ENCODE results near the gene NELL1.

DNA sequence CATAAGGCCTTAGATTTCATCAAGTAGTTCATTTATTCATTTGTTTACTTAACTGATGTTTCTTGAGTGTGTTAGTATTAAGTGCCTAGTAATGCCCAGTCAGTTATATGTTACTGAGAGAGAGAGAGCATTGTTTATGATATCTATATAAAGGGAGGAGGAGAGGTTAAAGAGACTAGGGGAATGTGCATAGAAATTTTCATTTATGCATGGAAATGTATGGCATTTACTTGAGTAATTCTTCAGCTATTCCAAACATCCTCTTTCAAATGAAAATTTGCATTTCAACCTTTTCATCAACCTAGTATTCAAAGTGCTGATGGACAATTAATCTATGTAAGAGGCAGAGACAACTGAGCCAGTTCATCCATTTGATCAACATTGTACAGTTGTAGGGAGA, 199.7 kb downstream of the NELL1 start:
- TF ChIP-seq, protein P1, sequence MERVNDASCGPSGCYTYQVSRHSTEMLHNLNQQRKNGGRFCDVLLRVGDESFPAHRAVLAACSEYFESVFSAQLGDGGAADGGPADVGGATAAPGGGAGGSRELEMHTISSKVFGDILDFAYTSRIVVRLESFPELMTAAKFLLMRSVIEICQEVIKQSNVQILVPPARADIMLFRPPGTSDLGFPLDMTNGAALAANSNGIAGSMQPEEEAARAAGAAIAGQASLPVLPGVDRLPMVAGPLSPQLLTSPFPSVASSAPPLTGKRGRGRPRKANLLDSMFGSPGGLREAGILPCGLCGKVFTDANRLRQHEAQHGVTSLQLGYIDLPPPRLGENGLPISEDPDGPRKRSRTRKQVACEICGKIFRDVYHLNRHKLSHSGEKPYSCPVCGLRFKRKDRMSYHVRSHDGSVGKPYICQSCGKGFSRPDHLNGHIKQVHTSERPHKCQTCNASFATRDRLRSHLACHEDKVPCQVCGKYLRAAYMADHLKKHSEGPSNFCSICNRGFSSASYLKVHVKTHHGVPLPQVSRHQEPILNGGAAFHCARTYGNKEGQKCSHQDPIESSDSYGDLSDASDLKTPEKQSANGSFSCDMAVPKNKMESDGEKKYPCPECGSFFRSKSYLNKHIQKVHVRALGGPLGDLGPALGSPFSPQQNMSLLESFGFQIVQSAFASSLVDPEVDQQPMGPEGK (CRISPR knock-in tag; IDR thresholded peaks at IDR 0.05; ENCODE audit: borderline replicate concordance), result no peak
- TF ChIP-seq RARB (CRISPR knock-in tag; IDR thresholded peaks at IDR 0.05), result no peak
- TF ChIP-seq, protein P2, sequence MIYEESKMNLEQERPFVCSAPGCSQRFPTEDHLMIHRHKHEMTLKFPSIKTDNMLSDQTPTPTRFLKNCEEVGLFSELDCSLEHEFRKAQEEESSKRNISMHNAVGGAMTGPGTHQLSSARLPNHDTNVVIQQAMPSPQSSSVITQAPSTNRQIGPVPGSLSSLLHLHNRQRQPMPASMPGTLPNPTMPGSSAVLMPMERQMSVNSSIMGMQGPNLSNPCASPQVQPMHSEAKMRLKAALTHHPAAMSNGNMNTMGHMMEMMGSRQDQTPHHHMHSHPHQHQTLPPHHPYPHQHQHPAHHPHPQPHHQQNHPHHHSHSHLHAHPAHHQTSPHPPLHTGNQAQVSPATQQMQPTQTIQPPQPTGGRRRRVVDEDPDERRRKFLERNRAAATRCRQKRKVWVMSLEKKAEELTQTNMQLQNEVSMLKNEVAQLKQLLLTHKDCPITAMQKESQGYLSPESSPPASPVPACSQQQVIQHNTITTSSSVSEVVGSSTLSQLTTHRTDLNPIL (CRISPR knock-in tag; IDR thresholded peaks at IDR 0.05; ENCODE audit: low read depth), result no peak
- TF ChIP-seq, protein P3, sequence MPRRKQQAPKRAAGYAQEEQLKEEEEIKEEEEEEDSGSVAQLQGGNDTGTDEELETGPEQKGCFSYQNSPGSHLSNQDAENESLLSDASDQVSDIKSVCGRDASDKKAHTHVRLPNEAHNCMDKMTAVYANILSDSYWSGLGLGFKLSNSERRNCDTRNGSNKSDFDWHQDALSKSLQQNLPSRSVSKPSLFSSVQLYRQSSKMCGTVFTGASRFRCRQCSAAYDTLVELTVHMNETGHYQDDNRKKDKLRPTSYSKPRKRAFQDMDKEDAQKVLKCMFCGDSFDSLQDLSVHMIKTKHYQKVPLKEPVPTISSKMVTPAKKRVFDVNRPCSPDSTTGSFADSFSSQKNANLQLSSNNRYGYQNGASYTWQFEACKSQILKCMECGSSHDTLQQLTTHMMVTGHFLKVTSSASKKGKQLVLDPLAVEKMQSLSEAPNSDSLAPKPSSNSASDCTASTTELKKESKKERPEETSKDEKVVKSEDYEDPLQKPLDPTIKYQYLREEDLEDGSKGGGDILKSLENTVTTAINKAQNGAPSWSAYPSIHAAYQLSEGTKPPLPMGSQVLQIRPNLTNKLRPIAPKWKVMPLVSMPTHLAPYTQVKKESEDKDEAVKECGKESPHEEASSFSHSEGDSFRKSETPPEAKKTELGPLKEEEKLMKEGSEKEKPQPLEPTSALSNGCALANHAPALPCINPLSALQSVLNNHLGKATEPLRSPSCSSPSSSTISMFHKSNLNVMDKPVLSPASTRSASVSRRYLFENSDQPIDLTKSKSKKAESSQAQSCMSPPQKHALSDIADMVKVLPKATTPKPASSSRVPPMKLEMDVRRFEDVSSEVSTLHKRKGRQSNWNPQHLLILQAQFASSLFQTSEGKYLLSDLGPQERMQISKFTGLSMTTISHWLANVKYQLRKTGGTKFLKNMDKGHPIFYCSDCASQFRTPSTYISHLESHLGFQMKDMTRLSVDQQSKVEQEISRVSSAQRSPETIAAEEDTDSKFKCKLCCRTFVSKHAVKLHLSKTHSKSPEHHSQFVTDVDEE (CRISPR knock-in tag; IDR thresholded peaks at IDR 0.05), result no peak
- TF ChIP-seq ZNF70 (CRISPR knock-in tag; IDR thresholded peaks at IDR 0.05), result no peak
- TF ChIP-seq GLIS3 (CRISPR knock-in tag; IDR thresholded peaks at IDR 0.05), result no peak

All from SK-N-SH treated with all-trans-retinoic acid at 6 μM for 48 hours (cell line).